ENCODE results near the gene PAK4.

The PAK4 gene

GRCh38 chr19:39145180-39145953 lies 19.8 kb downstream of the PAK4 start:
- H3K4me1 ChIP-seq (ENCODE audit: control insufficient read depth, low read depth, low read length): peaks cover 39% of the 10 kb centered on the region

GRCh38 chr19:39146091-39146490 lies 20.5 kb downstream of the PAK4 start:
- H3K36me3 ChIP-seq (ENCODE audit: control insufficient read depth, low read depth, low read length): no peaks in the 10 kb centered on the region
- H3K27ac ChIP-seq (ENCODE audit: low read length): no peak overlapping the region
- no peaks in the 10 kb centered on the region for H3K9me3 ChIP-seq (ENCODE audit: control insufficient read depth, low read depth, low read length)
- no peak overlapping the region for H3K9ac ChIP-seq (ENCODE audit: low read length)
- peaks cover 32% of the 10 kb centered on the region for H3K4me1 ChIP-seq (ENCODE audit: control insufficient read depth, low read depth, low read length)
- no peak overlapping the region for H3K4me3 ChIP-seq (ENCODE audit: low read length)
- H3K27me3 ChIP-seq (ENCODE audit: control insufficient read depth, insufficient read depth, low read length): no peaks in the 10 kb centered on the region

More at GRCh38 chr19:39145180-39145953, 19.8 kb downstream of the PAK4 start:
- H3K36me3 ChIP-seq (ENCODE audit: control insufficient read depth, low read depth, low read length): no peaks in the 10 kb centered on the region
- H3K27me3 ChIP-seq (ENCODE audit: control insufficient read depth, insufficient read depth, low read length): no peaks in the 10 kb centered on the region
- no peak overlapping the region for H3K27ac ChIP-seq (ENCODE audit: low read length)
- no peak overlapping the region for H3K9ac ChIP-seq (ENCODE audit: low read length)
- H3K9me3 ChIP-seq (ENCODE audit: control insufficient read depth, low read depth, low read length): no peaks in the 10 kb centered on the region
- H3K4me3 ChIP-seq (ENCODE audit: low read length): no peak overlapping the region

- Histone ChIP-seq H3K9me3 (ENCODE audit: control insufficient read depth, low read depth, low read length) (no peaks in the 10 kb centered on the region), H3K4me3 (ENCODE audit: low read length) (peak overlapping the region; percentile 4), H3K36me3 (ENCODE audit: control insufficient read depth, low read depth, low read length) (no peaks in the 10 kb centered on the region), H3K27me3 (ENCODE audit: control insufficient read depth, insufficient read depth, low read length) (no peaks in the 10 kb centered on the region), H3K9ac (ENCODE audit: low read length) (no peak overlapping the region), H3K27ac (ENCODE audit: low read length) (no peak overlapping the region), H3K4me1 (ENCODE audit: control insufficient read depth, low read depth, low read length) (peaks cover 32% of the 10 kb centered on the region)
Observed at GRCh38 chr19:39146686-39147450, 21.3 kb downstream of the PAK4 start.

GRCh38 chr19:39147480-39147879 lies 21.9 kb downstream of the PAK4 start:
- H3K27ac ChIP-seq (ENCODE audit: low read length): no peak overlapping the region
- H3K27me3 ChIP-seq (ENCODE audit: control insufficient read depth, insufficient read depth, low read length): no peaks in the 10 kb centered on the region
- peak overlapping the region; percentile 4 for H3K4me3 ChIP-seq (ENCODE audit: low read length)
- H3K9ac ChIP-seq (ENCODE audit: low read length): no peak overlapping the region
- H3K4me1 ChIP-seq (ENCODE audit: control insufficient read depth, low read depth, low read length): peaks cover 32% of the 10 kb centered on the region
- no peaks in the 10 kb centered on the region for H3K36me3 ChIP-seq (ENCODE audit: control insufficient read depth, low read depth, low read length)
- H3K9me3 ChIP-seq (ENCODE audit: control insufficient read depth, low read depth, low read length): no peaks in the 10 kb centered on the region

GRCh38 chr19:39148939-39149529 lies 23.4 kb downstream of the PAK4 start:
- Histone ChIP-seq H3K4me1 (ENCODE audit: control insufficient read depth, low read depth, low read length) (peaks cover 34% of the 10 kb centered on the region), H3K9me3 (ENCODE audit: control insufficient read depth, low read depth, low read length) (no peaks in the 10 kb centered on the region), H3K4me3 (ENCODE audit: low read length) (no peak overlapping the region), H3K27ac (ENCODE audit: low read length) (no peak overlapping the region), H3K9ac (ENCODE audit: low read length) (no peak overlapping the region), H3K36me3 (ENCODE audit: control insufficient read depth, low read depth, low read length) (no peaks in the 10 kb centered on the region), H3K27me3 (ENCODE audit: control insufficient read depth, insufficient read depth, low read length) (no peaks in the 10 kb centered on the region)

GRCh38 chr19:39150235-39150634 lies 24.6 kb downstream of the PAK4 start:
- H3K4me3 ChIP-seq (ENCODE audit: low read length): no peak overlapping the region
- H3K4me1 ChIP-seq (ENCODE audit: control insufficient read depth, low read depth, low read length): peaks cover 35% of the 10 kb centered on the region
- no peaks in the 10 kb centered on the region for H3K36me3 ChIP-seq (ENCODE audit: control insufficient read depth, low read depth, low read length)
- no peaks in the 10 kb centered on the region for H3K9me3 ChIP-seq (ENCODE audit: control insufficient read depth, low read depth, low read length)
- no peak overlapping the region for H3K27ac ChIP-seq (ENCODE audit: low read length)
- H3K9ac ChIP-seq (ENCODE audit: low read length): no peak overlapping the region
- no peaks in the 10 kb centered on the region for H3K27me3 ChIP-seq (ENCODE audit: control insufficient read depth, insufficient read depth, low read length)

- peaks cover 34% of the 10 kb centered on the region for H3K4me1 ChIP-seq (ENCODE audit: control insufficient read depth, low read depth, low read length)
- H3K27ac ChIP-seq (ENCODE audit: low read length): no peak overlapping the region
- H3K4me3 ChIP-seq (ENCODE audit: low read length): no peak overlapping the region
- H3K9ac ChIP-seq (ENCODE audit: low read length): no peak overlapping the region
- H3K9me3 ChIP-seq (ENCODE audit: control insufficient read depth, low read depth, low read length): no peaks in the 10 kb centered on the region
- H3K27me3 ChIP-seq (ENCODE audit: control insufficient read depth, insufficient read depth, low read length): no peaks in the 10 kb centered on the region
- no peaks in the 10 kb centered on the region for H3K36me3 ChIP-seq (ENCODE audit: control insufficient read depth, low read depth, low read length)
Observed at GRCh38 chr19:39150807-39151600, 25.4 kb downstream of the PAK4 start.

GRCh38 chr19:39152066-39152465 lies 26.5 kb downstream of the PAK4 start:
- Histone ChIP-seq H3K9me3 (ENCODE audit: control insufficient read depth, low read depth, low read length) (no peaks in the 10 kb centered on the region), H3K27ac (ENCODE audit: low read length) (no peak overlapping the region), H3K4me1 (ENCODE audit: control insufficient read depth, low read depth, low read length) (peaks cover 24% of the 10 kb centered on the region), H3K4me3 (ENCODE audit: low read length) (no peak overlapping the region), H3K27me3 (ENCODE audit: control insufficient read depth, insufficient read depth, low read length) (no peaks in the 10 kb centered on the region), H3K9ac (ENCODE audit: low read length) (no peak overlapping the region), H3K36me3 (ENCODE audit: control insufficient read depth, low read depth, low read length) (no peaks in the 10 kb centered on the region)

- H3K4me3 ChIP-seq (ENCODE audit: low read length): no peak overlapping the region
- no peak overlapping the region for H3K27ac ChIP-seq (ENCODE audit: low read length)
- H3K9me3 ChIP-seq (ENCODE audit: control insufficient read depth, low read depth, low read length): no peaks in the 10 kb centered on the region
- H3K27me3 ChIP-seq (ENCODE audit: control insufficient read depth, insufficient read depth, low read length): no peaks in the 10 kb centered on the region
- H3K4me1 ChIP-seq (ENCODE audit: control insufficient read depth, low read depth, low read length): peaks cover 19% of the 10 kb centered on the region
- H3K9ac ChIP-seq (ENCODE audit: low read length): no peak overlapping the region
- H3K36me3 ChIP-seq (ENCODE audit: control insufficient read depth, low read depth, low read length): peaks cover 4% of the 10 kb centered on the region
Observed at GRCh38 chr19:39154100-39154628, 28.6 kb downstream of the PAK4 start.

GRCh38 chr19:39154629-39155100 lies 29.1 kb downstream of the PAK4 start:
- Histone ChIP-seq H3K27me3 (ENCODE audit: control insufficient read depth, insufficient read depth, low read length) (no peaks in the 10 kb centered on the region), H3K4me1 (ENCODE audit: control insufficient read depth, low read depth, low read length) (peaks cover 19% of the 10 kb centered on the region), H3K36me3 (ENCODE audit: control insufficient read depth, low read depth, low read length) (peaks cover 4% of the 10 kb centered on the region), H3K9me3 (ENCODE audit: control insufficient read depth, low read depth, low read length) (no peaks in the 10 kb centered on the region), H3K27ac (ENCODE audit: low read length) (no peak overlapping the region), H3K9ac (ENCODE audit: low read length) (no peak overlapping the region), H3K4me3 (ENCODE audit: low read length) (no peak overlapping the region)
